CD4-positive, CD25-positive, alpha-beta regulatory T cell (primary cell): ENCODE measurements around the gene LRP4. TPM values are rescaled to one million over a fixed set of nuclear protein-coding genes. Genes with fewer than 3 reads are reported as not detected.

Experiments used
- ATAC-seq, 2 donors: fragments of 150-1000 bp; cut with Tn5 transposase; one replicate each; pipeline ENCODE4 v1.10.0; 2021; ENCODE audit warnings: low read depth in 2 of 2, moderate number of reproducible peaks in 2 of 2, moderate library complexity in 1 of 2
- DNase-seq, 3 donors: peaks; one replicate each; pipeline versions ENCODE4 v3.0.0 to v3.0.0-alpha.2; 2012 to 2022; ENCODE audit warnings: mixed read lengths in 1 of 3
- H3K27ac ChIP-seq: one replicate; pipeline ENCODE4 v1.7.0; 2013; ENCODE audit warnings: mild to moderate bottlenecking, low read length; ENCODE audit not compliant: insufficient read depth, poor library complexity, severe bottlenecking
- H3K27me3 ChIP-seq: one replicate; pipeline ENCODE4 v1.7.0; 2013; ENCODE audit warnings: low read length; ENCODE audit not compliant: control insufficient read depth, insufficient read depth
- H3K36me3 ChIP-seq: one replicate; pipeline ENCODE4 v1.7.0; 2013; ENCODE audit warnings: mild to moderate bottlenecking, low read length, moderate library complexity; ENCODE audit not compliant: control insufficient read depth, insufficient read depth
- H3K4me1 ChIP-seq: 2 replicates; pipeline ENCODE4 v1.7.0; 2013; ENCODE audit warnings: mild to moderate bottlenecking, low read length; ENCODE audit not compliant: insufficient read depth, control insufficient read depth, poor library complexity, severe bottlenecking
- H3K4me3 ChIP-seq: one replicate; pipeline ENCODE4 v1.7.0; 2013; ENCODE audit warnings: low read depth, mild to moderate bottlenecking, low read length, moderate library complexity
- H3K9me3 ChIP-seq, 2 experiments: 1 replicate in 1 of 2; 2 replicates in 1 of 2; pipeline ENCODE4 v1.7.0; 2013; ENCODE audit warnings: low read length in 2 of 2, mild to moderate bottlenecking in 1 of 2, moderate library complexity in 1 of 2; ENCODE audit not compliant: control insufficient read depth in 2 of 2
- H3K27ac Mint-ChIP-seq, 3 donors: one replicate each; pipeline ENCODE4 v1.8.0; 2020 to 2022; ENCODE audit warnings: mild to moderate bottlenecking in 3 of 3, mixed read lengths in 3 of 3, moderate library complexity in 2 of 3
- H3K27me3 Mint-ChIP-seq: one replicate; pipeline ENCODE4 v1.8.0; 2022; ENCODE audit warnings: mild to moderate bottlenecking, mixed read lengths
- H3K36me3 Mint-ChIP-seq: one replicate; pipeline ENCODE4 v1.8.0; 2020; ENCODE audit warnings: mixed read lengths
- H3K4me1 Mint-ChIP-seq, 4 donors: one replicate each; pipeline ENCODE4 v1.8.0; 2020 to 2022; ENCODE audit warnings: mixed read lengths in 4 of 4, mild to moderate bottlenecking in 1 of 4
- H3K4me3 Mint-ChIP-seq, 4 donors: one replicate each; pipeline ENCODE4 v1.8.0; 2020 to 2022; ENCODE audit warnings: mild to moderate bottlenecking in 4 of 4, mixed read lengths in 4 of 4, moderate library complexity in 3 of 4
- H3K9me3 Mint-ChIP-seq, 7 donors: one replicate each; pipeline ENCODE4 v1.8.0; 2020 to 2022; ENCODE audit warnings: mixed read lengths in 7 of 7, mild to moderate bottlenecking in 3 of 7, moderate library complexity in 2 of 7
- polyA plus RNA-seq, 4 donors: library from polyadenylated mRNA; unstranded; fragments of 300-500 nt; fragmentation: Illumina TruSeq; gene quantifications; one replicate each; pipeline ENCODE4 v1.2.3, GENCODE V29; 2021
- total RNA-seq: library from RNA; stranded (reverse); gene quantifications from one replicate; pipeline ENCODE4 v1.2.3, GENCODE V29; 2022

LRP4 gene
- total and polyA plus RNA-seq, 5 donors from 2014 or later = 0.05 TPM; not detected in 4

DNA sequence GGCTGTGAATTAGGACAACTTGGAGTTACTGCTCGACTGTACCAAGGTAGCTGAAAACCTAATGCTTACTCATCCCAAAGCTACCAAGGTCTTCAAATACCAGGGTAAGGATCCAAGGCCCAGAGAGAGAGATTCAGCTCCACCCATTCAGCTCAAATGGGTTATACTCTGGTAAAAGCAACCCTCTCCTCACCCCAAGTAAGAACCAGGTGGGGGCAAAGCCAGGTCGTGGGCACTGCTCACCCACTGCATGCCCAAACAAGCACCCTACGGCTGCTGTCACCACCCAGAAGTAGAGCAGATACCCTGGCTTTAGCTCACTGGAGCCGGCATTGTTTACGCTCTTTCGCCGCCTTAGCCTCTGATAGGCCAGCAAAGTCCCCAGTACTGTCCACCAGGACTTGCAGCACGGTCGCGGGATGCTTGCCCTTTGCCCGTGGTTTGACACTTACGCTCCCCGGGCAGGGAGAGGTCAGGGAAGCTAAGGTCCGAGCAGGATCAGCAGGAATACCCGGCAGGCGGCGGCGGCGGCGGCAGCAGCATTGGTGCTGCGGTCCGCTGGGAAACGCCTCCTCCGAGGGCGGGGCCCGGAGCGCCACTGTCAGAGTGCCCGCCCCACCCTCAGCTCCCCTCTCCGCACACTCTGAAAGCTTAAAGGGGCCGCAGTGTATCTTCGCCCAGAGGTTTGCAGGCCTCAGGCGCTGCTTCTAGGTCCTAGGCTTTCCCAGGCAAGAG, 91.9 kb downstream of the LRP4 start:
- Histone ChIP-seq H3K36me3 (no peaks in the 10 kb centered on the region), H3K27me3 (no peaks in the 10 kb centered on the region), H3K4me1 (peaks cover 10% of the 10 kb centered on the region), H3K4me3 (peak overlapping the region; percentile 75), H3K9me3 (no peaks in the 10 kb centered on the region), H3K27ac (peak overlapping the region; percentile 0)
- ATAC-seq (peak; percentile 99), DNase-seq (peak; percentile 64 to 83 (median 65))
- Mint-ChIP-seq H3K9me3 (no peaks in the 10 kb centered on the region), H3K27me3 (no peaks in the 10 kb centered on the region), H3K4me1 (peaks cover 26 to 43% (median 32%) of the 10 kb centered on the region in 4 donors), H3K4me3 (peak overlapping the region; percentile 60 to 94 (median 82)), H3K27ac (peak overlapping the region in 2 of 3 donors; percentile 32 to 52), H3K36me3 (peaks cover 7% of the 10 kb centered on the region)

DNA sequence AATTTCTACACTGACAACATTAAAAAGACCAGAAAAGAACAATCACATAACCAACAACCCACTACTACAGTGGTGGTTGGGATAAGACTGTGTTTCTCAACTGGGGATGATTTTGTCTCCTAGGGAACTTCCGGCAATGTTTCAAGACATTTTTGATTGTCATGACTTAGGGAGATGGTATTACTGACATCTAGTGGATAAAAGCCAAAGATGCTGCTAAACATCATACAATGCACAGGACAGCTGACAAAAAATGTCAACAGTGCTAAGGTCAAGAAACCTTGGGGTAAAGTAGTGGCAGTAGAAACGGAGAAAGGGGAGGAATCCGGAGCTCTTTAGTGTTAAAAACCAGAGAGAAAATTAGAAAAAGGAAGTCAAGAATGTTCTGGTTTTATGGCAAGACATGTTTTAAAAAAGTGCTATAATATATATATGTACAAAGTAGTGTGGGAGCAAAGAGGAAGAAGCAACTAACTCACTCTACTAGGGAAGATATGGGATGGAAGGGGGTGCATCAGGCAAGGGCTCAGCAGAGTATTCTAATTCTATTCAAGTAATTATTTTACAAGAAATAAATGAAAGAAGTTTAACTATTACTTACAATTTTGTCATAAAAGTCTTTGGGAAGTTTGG, 109.4 kb downstream of the LRP4 start:
- H3K27me3 Mint-ChIP-seq = no peaks in the 10 kb centered on the region
- Histone ChIP-seq H3K9me3 (no peaks in the 10 kb centered on the region), H3K4me3 (no peak overlapping the region), H3K27ac (peak overlapping the region; percentile 47), H3K27me3 (no peaks in the 10 kb centered on the region), H3K36me3 (peaks cover 27% of the 10 kb centered on the region), H3K4me1 (no peaks in the 10 kb centered on the region)
- peak in 2 of 3 donors; percentile 16 to 52 for DNase-seq
- ATAC-seq = no peak
- H3K27ac Mint-ChIP-seq = peak overlapping the region in 2 of 3 donors; percentile 2 to 4
- peaks cover 0 to 2% (median 0%) of the 10 kb centered on the region in 7 donors for H3K9me3 Mint-ChIP-seq
- H3K4me1 Mint-ChIP-seq = peaks cover 7 to 16% (median 9%) of the 10 kb centered on the region in 4 donors
- H3K4me3 Mint-ChIP-seq = peak overlapping the region in 1 of 4 donors; percentile 40
- peaks cover 42% of the 10 kb centered on the region for H3K36me3 Mint-ChIP-seq

Other genes with a start within 250 kb of the LRP4 start
- gene ARHGAP1, start 217.9 kb downstream of the LRP4 start, total RNA-seq = 72.5 TPM
- gene ARHGAP1, start 217.9 kb downstream of the LRP4 start, polyA plus RNA-seq = 10 to 100 TPM; 46.6 to 63.6 (median 51.1) TPM
- gene ZNF408, start 217.5 kb downstream of the LRP4 start, total RNA-seq = 12.4 TPM
- gene ZNF408, start 217.5 kb downstream of the LRP4 start, polyA plus RNA-seq = 10 to 100 TPM in 1 of 4 donors, 1 to 10 TPM in 3; 6.3 to 12.9 (median 8.0) TPM
- gene F2, start 199.3 kb downstream of the LRP4 start, total RNA-seq = not detected
- gene F2, start 199.3 kb downstream of the LRP4 start, polyA plus RNA-seq = not detected
- 45.4 TPM for gene CKAP5, start 72.3 kb downstream of the LRP4 start, total RNA-seq
- 10 to 100 TPM in 3 of 4 donors, 1 to 10 TPM in 1; 8.7 to 14.1 (median 12.2) TPM for gene CKAP5, start 72.3 kb downstream of the LRP4 start, polyA plus RNA-seq
- 15.5 TPM for gene CSTPP1, start 18.2 kb upstream of the LRP4 start, total RNA-seq
- 10 to 100 TPM; 15.1 to 18.3 (median 15.6) TPM for gene CSTPP1, start 18.2 kb upstream of the LRP4 start, polyA plus RNA-seq